SHP77 treated with DMSO at 0.1 percent for 48 hours (cell line): ENCODE measurements around the gene ADSL.

Source experiments
- DNase-seq: peaks from one replicate; lab custom pipeline; 2025; lab: John Stamatoyannopoulos, UW

ADSL gene

DNA sequence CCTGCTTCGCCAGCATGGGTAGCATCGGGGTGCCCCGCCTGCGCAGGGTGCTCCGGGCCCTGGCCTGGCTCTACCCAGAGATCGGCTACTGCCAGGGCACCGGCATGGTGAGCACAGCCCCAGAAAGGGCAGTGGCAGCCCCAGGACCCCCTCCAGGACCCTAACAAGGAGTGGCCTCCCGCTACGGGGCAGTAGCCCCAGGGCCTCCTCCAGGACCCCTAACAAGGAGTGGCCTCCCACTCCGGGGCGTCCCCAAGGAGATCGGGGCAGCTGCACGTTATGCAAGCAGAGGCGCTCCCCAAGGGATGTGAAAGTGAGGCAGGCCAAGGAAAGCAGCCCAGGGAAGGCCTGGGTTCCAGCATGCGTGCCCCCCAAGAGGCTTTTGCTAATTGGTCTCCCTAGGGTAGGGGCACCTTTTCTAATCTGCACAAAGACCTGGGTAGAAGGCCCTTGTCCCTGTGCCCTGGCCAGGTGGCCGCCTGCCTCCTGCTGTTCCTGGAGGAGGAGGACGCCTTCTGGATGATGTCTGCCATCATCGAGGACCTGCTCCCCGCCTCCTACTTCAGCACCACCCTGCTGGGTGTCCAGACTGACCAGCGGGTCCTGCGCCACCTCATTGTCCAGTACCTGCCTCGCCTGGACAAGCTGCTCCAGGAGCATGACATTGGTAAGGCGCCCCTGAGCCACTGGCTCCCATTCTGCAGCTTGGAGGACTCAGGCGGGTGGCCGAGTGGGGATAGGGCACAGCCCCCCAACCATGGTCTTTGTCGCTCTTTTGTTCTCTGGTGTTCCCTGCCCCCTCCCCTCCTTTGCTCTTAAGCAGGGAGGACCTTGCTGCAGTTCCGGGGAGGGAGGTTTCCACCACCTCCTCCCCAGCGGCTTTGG is 59.1 kb downstream of the ADSL start:
- no peak for DNase-seq

DNA sequence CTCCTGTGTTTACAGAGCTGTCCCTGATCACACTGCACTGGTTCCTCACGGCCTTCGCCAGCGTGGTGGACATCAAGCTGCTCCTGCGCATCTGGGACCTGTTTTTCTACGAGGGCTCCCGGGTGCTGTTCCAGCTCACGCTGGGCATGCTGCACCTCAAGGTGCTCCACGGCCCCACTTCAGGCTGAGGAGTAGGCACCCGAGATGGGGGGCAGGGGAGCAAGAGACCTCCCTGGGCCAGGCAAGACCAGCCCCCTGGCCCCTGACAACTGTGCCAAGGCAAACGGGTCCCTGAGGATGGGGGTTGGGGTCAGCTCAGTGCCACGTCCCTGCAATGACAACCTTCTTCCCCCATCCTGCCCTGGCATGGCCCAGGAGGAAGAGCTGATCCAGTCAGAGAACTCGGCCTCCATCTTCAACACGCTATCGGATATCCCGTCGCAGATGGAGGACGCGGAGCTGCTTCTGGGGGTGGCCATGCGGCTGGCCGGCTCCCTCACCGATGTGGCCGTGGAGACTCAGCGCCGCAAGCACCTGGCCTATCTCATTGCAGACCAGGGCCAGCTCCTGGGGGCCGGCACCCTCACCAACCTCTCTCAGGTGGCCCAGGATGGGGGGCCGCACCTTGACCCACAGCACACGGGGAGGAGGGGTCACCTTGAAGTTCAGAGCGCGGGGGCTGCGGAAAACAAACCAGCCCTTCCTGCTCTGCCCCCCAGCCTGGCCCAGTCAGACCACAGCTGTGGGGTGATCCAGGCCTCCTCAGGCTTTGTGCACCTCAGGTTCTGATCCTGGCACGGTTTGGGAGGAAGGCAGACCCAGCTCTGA is 60.0 kb downstream of the ADSL start:
- DNase-seq: no peak

DNA sequence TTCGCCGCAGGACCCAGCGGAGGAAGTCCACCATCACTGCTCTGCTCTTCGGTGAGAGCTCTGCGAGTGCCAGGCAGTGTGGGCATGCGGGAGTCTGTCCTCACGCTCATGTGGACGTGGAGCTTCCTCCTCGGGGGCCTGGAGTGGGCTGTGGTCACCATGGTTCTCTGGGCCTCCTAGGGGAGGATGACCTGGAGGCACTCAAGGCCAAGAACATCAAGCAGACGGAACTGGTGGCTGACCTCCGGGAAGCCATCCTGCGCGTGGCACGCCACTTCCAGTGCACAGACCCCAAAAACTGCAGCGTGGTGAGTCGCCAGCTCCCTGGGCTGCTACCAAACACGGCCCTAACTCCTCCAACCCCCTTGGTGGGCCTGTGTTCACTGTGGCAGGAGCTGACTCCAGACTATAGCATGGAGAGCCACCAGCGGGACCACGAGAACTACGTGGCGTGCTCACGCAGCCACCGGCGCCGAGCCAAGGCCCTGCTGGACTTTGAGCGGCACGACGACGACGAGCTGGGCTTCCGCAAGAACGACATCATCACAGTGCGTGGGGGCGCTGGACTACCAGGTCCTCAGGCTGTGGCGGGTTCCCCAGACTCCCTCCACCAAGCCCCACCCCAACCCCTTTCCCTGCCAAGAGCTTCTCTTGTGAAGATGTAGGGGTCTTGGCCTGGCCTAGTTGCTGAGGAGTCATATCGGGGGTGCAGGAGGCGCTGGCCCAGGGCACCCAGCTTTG is 60.9 kb downstream of the ADSL start:
- DNase-seq: no peak

DNA sequence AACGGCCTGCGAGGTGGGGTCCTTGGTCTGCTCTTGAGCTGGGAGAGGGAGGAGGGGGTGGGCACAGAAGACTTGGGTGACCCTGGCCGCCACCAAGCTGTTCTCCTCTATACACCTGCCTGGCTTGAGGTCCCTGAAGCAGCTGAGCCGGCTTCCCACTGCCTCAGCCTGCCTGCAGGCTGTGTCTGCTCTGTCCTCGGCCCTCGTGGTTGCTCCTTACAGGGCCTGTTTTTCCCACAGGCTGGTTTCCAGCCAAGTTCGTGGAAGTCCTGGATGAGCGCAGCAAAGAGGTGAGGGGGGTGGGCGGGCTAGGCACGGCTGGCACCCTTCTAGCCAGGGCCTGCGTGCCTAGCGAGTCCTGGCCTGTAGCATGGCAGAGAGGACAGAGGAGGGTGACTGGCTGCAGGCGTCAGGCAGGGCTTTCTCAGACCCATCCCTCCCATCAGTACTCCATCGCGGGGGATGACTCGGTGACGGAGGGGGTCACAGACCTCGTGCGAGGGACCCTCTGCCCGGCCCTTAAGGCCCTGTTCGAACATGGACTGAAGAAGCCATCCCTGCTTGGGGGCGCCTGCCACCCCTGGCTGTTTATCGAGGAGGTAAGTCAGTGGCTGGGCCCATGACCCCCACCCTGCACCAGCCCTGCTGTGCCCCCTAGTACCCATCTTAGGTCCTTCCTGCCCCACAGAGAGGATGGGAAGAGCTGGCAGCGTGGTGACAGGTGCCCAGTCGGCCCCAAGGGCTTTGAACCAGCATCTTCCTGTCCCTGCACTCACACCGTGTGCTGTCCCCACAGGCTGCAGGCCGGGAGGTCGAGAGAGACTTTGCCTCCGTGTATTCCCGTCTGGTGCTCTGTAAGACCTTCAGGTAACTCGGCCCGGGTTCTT is 61.8 kb downstream of the ADSL start:
- DNase-seq: no peak

DNA sequence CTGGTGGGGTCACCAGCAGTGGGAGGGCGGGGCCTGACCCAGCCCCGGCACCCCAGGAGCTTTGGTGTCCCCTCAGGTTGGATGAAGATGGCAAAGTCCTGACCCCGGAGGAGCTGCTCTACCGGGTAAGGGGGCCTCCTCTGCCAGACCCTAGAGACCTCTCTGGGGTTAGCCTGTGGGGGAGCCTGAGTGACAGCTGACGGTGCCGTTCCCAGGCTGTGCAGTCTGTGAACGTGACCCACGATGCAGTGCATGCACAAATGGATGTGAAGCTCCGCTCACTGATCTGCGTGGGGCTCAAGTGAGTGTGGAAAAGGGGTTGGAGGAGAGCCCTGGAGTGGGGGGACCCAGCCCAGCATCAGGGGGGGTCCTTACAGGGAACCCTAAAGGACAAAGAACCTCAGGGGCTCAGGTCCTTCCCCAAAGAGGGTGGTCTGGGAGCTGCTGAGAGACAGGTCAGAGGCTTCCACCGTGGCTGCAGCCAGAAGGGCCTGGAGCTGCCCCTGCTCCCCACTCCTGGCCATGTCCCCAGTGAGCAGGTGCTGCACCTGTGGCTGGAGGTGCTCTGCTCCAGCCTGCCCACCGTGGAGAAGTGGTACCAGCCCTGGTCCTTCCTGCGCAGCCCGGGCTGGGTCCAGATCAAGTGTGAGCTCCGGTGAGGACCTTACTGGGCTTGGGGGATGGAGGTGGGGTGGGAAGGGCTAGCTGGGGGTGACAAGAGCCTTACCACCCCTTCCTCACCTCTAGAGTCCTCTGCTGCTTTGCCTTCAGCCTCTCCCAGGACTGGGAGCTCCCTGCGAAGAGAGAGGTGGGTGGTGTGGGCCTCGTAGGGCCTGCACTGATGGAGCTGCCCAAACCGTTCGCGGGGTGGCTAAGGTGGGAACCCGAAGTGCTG is 62.7 kb downstream of the ADSL start:
- DNase-seq: no peak

DNA sequence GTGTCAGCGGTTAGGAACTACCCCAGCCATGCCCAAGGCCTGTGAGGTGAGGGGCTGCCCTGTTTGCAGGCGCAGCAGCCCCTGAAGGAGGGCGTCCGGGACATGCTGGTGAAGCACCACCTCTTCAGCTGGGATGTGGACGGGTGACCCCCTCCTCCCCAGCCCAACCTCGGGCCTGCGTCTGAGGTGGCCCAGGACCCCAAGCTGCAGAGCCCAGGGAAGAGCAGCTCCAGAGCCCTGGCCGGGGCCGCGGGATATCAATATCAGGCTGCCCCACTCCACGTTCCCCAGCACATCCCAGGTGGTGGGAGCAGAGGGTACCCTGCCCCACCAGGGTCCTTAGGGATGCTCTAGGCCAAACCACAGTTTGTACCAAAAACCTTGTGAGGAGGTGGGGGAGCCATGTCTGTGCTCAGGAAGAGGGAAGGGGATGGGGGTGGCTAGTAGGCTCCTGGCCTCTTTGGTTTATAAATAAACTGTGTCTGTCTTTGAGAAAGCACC is 63.4 kb downstream of the ADSL start:
- no peak for DNase-seq

DNA sequence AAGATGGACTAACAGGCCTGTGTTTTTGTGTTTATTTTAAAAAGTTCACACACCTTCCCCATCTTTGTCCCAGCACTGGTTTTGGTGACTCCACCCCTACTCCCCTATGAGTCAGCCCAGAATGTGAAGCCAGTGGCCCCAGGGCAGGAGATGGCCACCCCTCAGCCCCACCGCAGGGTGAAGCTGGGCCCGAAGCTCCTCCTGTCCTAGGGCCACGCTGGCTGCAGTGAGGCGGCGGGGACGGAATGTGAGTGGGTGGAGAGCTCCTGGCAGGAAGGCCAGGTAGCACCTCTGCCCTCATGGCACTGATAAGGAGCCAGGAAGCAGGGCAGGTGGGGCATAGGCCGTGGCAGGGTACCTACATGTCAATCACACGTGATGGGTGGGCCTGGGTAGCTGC is 64.0 kb downstream of the ADSL start:
- no peak for DNase-seq

DNA sequence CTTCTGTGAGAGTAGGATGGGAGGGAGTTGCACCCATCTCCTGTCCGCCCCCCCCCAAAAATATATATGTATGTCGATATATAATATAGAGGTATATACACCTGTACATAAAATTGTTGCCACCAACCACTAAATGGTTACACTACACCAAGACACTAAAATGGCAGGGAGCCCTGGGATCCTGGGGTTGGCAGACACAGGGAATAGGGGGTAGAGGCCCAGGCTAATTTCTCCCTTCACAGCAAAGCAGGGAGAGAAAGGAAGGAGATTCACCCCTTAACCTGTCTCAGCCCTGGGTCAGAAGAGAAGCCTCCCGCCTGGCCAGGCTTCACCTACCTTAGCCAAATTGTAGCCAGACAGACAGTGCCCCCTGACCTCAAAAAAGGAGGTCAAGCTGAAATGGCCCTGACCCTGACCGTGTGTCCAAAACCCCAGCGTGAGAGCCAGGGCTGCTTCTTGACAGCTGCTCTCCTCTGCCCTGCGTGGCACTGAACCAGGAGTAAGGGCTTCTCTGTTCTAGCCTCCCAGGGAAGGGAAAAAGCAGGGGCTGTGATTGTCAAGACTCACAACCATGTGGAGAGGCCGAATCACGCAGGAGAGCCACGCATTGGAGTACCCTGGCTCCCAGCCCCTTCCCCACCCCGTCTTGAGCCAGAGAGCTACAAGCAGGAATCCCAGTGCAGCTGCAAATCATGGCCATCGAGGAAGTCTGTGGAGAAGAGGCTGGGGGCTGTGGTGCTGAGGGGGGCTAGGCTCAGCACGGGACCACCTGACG is 64.6 kb downstream of the ADSL start:
- DNase-seq: no peak

DNA sequence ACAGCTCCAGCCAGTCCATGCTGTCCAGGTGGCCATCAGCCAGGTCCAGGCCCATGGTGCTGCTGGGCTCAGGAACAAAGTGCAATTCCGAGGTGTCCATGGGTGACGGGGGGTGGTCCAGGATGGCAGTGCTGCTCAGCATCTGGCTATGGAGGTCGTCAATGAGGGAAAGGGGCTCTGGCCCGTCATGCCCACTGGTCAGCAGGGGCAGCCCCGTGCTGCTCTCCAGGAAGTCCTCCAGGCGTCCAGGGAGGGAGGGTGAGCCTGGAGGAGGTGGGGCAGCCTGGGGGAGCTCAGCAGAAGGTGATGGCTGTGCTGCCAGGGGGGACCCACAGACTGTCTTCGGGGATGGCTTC is 65.2 kb downstream of the ADSL start:
- no peak for DNase-seq

DNA sequence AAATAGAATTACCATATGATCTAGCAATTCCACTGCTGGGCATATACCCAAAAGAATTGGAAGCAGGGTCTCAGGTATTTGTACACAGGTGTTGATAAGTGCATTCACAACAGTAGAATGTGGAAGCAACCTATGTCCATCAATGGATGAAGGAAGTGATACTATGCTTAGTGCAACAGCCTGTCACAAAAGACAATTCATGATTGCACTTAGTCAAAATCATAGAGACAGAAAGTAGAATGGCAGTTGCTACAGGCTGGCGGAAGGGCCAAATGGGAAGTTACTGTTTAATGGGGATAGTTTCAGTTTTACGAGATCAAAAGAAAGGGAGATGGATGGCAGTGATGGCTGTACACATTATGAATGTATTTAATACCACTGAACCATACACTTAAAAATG is 66.1 kb downstream of the ADSL start:
- no peak for DNase-seq

DNA sequence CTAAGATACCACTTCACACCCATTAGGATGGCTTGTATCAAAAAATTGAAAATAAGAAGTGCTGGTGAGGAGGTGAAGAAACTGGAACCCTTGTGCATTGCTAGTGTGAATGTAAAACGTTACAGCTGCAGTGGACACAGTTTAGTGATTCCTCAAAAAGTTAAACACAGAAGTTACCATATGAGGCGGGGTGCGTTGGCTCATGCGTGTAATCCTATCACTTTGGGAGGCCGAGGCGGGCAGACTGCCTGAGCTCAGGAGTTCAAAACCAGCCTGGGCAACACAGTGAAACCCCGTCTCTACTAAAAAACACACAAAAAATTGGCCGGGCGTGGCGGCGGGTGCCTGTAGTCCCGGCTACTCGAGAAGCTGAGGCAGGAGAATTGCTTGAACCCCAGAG is 67.6 kb downstream of the ADSL start:
- no peak for DNase-seq

DNA sequence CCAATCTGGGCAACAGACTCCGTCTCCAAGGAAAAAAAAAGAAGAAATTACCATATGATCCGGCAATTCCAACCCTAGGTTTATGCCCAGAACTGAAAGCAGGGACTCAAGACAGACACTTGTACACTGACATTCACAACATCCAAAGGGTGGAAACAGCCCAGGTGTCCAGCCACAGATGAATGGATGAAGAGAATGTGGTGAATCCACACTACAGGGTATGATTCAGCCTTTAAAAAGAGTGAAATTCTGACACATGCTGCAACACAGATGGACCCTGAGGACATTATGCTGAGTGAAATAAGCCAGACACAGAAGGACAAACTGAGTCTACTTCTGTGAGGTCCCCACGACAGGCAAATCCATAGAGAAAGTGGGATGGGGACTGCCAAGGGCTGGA is 68.0 kb downstream of the ADSL start:
- no peak for DNase-seq

DNA sequence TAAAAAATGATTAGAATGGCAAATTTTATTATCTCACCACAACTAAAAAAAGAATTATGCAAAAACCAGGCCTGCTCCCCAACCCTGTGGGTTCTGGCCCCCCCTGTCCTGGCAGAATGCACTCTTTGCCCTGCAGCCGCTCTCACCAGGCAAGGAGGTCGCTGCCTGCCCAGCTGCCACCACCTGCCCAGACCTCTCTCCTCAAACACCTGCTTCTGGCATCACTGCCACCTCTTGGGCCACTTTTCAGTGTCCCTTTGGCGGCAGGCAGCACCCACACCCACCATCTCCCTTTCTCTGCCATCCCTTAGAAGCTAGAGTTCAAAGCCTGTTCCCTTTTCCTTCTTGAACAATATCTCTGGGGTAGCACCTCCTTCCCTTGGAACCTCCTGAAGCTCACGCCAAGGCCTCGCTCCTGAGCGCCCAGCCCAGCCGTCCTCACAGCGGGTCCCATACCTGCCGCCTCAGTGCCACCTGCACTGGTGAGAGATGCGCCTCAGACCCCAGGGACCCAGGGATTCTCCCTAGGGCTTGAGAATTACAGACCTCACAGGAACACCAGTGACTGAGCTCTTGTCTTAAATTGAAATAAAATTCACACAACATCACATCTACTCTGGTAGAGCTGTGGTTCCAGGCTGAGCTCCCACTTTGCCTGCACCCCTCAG is 68.7 kb downstream of the ADSL start:
- peak; percentile 23 for DNase-seq

DNA sequence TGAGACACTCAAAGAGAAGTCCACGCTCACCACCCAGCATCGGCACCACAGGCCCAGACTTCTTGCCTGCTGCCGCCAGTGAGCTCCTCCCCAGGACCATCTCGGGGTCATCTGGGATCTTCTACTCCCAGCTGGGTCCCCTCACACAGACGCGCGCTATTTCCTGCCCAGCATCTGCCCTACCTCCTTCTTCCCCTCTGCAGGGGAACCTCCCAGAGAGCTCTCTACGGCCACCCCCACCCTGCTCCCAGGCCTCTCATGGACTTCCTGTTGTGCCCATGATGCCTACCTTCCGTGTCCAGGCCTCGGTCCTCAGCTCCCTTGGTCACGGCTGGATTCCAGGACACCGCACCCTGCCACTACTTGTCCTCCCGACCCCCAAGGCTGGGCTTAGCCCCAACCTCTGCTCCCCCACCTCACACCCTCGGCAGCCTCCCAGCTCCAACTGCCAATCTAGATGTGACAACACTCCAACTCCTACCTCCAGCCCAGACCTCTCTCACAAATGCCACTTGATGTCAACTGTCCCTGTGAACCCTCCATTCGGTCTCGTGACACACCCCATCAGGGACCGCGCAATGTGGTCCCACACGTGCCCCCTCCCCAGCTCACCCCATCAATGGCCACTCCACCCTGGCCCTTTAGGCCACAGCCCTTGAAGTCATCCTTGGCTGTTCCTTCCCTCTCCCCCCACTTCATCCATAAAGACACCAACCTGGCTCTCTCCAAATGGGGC is 69.4 kb downstream of the ADSL start:
- DNase-seq: no peak

DNA sequence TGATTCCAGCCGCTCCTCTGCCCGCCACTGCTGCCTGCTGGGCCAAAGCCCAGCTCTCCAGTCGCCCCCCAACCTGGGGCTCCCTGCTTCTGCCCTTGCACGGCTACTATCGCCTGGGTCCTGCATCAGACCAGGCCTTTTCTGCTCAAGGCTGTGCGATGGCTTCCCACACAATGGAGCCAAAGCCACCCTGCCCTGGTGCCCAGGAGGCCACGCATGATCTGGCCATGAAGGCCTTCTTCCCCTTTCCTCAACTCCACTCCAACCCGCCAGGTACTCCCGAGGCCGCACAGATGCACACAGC is 69.9 kb downstream of the ADSL start:
- no peak for DNase-seq

DNA sequence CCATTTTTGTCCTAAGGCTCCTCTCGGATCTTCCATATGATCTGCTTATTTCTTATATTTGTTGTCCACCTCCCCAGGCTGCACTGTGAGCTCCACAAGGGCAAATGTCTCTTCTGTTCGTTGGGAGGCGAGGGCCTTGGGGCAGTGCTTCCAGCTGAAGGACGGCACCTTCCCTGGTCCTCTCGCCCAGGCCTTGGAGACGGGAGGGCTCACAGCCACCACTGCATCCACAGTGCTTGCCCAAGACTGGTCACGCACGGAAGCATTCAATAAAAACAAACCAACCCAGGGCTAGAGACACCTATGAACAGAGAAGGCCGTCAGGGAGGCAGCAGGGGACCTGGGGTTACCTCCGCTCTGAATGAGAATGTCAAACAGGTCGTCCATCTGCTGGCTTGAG is 70.3 kb downstream of the ADSL start:
- DNase-seq: no peak

DNA sequence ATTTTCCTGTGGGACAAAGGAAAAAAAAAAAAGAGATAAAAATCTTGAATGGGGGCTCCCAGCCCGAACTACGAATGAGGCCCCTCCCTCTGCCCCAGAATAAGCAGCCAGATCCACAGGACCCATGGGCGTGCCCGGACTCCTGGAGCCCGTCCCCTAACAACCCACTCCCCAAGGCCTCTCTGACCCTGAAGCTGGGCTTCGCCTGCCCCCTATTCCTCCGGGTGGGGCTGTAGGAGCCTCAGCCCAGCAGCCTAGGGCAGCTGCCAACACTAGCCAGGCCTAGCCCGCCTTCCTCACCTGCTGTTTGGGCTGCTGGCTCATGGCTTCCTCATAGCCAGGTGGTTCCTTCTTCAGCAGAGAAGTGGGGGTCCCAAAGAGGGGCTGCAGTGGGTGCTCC is 70.7 kb downstream of the ADSL start:
- DNase-seq: no peak

DNA sequence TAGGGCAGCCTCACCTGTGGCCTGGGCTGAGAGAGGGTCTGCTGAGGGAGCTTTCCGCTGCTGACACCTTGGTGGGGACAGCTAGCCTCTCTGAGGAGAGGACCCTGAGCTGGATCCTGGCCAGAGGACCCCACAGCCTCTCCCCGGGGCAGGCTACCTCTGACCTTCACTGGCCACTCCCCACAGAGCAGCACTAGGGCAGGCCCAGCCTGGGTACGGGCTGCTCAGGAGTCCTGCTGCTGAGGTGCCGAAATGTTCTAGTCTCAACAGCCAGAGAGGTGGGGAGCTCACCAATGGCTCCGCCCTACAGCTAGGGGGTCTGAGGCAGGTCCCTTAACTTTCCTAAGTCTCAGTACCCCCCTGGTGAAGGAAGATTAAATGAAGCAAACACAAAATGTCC is 71.6 kb downstream of the ADSL start:
- no peak for DNase-seq
